ENCODE results near the gene PROKR1.

- TF ChIP-seq POLR2A (IDR thresholded peaks at IDR 0.05) = no peak
- TF ChIP-seq CTCF (IDR thresholded peaks at IDR 0.05) = no peak
These were observed 36.6 kb upstream of the PROKR1 start for GRCh38 chr2:68606759-68607158.
